NCI-H2227 (cell line): ENCODE data around the gene ARHGAP9.

Source experiments
- DNase-seq: peaks from one replicate; lab custom pipeline; 2025; ENCODE audit not compliant: unreplicated experiment; lab: John Stamatoyannopoulos, UW

Gene ARHGAP9

GRCh38 chr12:57473886-57474285 lies 5.8 kb downstream of the ARHGAP9 start:
- no peak for DNase-seq

GRCh38 chr12:57473392-57473791 lies 6.3 kb downstream of the ARHGAP9 start:
- DNase-seq, result no peak

- DNase-seq, result no peak
Observed at GRCh38 chr12:57472391-57472790, 7.3 kb downstream of the ARHGAP9 start.

- no peak for DNase-seq
Observed at GRCh38 chr12:57471661-57472060, 8.0 kb downstream of the ARHGAP9 start.

- no peak for DNase-seq
Observed at GRCh38 chr12:57470970-57471656, 8.6 kb downstream of the ARHGAP9 start.

GRCh38 chr12:57470286-57470969 lies 9.2 kb downstream of the ARHGAP9 start:
- no peak for DNase-seq

GRCh38 chr12:57469296-57470164 lies 10.1 kb downstream of the ARHGAP9 start:
- DNase-seq, result no peak

GRCh38 chr12:57467915-57468314 lies 11.8 kb downstream of the ARHGAP9 start:
- DNase-seq, result no peak

- DNase-seq, result no peak
Observed at GRCh38 chr12:57467212-57467874, 12.3 kb downstream of the ARHGAP9 start.

GRCh38 chr12:57465747-57466505 lies 13.7 kb downstream of the ARHGAP9 start:
- DNase-seq, result no peak

GRCh38 chr12:57465030-57465746 lies 14.5 kb downstream of the ARHGAP9 start:
- DNase-seq, result no peak

GRCh38 chr12:57464569-57464968 lies 15.1 kb downstream of the ARHGAP9 start:
- DNase-seq, result no peak

GRCh38 chr12:57462912-57463253 lies 16.8 kb downstream of the ARHGAP9 start:
- DNase-seq, result no peak

- DNase-seq, result peak; percentile 88
Observed at GRCh38 chr12:57462251-57462911, 17.3 kb downstream of the ARHGAP9 start.

- DNase-seq, result no peak
Observed at GRCh38 chr12:57461917-57462250, 17.8 kb downstream of the ARHGAP9 start.

GRCh38 chr12:57461276-57461916 lies 18.3 kb downstream of the ARHGAP9 start:
- DNase-seq, result peak; percentile 26

GRCh38 chr12:57460841-57461275 lies 18.8 kb downstream of the ARHGAP9 start:
- DNase-seq, result no peak

- DNase-seq, result no peak
Observed at GRCh38 chr12:57460468-57460784, 19.2 kb downstream of the ARHGAP9 start.
